K562 (cell line): ENCODE measurements around the gene IKZF3. TPM values are rescaled to one million over a fixed set of nuclear protein-coding genes. Genes with fewer than 3 reads are reported as not detected.

Experiments used
- BRD9 ChIP-seq: fragments of 450-650 bp; IDR thresholded peaks from 2 replicates; pipeline ENCODE4 v1.6.1; 2018; ENCODE audit warnings: low read depth; ENCODE audit not compliant: partially characterized antibody
- CBX5 ChIP-seq: IDR thresholded peaks from 2 replicates; pipeline ENCODE4 v1.6.1; 2014; ENCODE audit warnings: low read depth, borderline replicate concordance
- CTCFL ChIP-seq: IDR thresholded peaks from 2 replicates; pipeline ENCODE4 v1.6.1; 2011; ENCODE audit warnings: borderline replicate concordance, low read depth, mild to moderate bottlenecking, moderate library complexity, low read length; ENCODE audit not compliant: insufficient read depth, poor library complexity, severe bottlenecking
- GTF2A2 ChIP-seq: IDR thresholded peaks from 2 replicates; pipeline ENCODE4 v1.6.1; 2016; ENCODE audit warnings: mild to moderate bottlenecking, missing genetic modification characterization, missing compliant biosample characterization
- JUND ChIP-seq, 2 experiments: IDR thresholded peaks; 2 replicates in 1 of 2; 3 replicates in 1 of 2; pipeline ENCODE4 v1.6.1; 2011; ENCODE audit warnings: borderline replicate concordance in 2 of 2, low read depth in 2 of 2, low read length in 2 of 2, improper control_type of control experiment in 1 of 2, missing biosample characterization in 1 of 2, missing genetic modification characterization in 1 of 2, missing genetic modification reagents in 1 of 2
- KAT8 ChIP-seq: fragments of 450-650 bp; IDR thresholded peaks from 2 replicates; pipeline ENCODE4 v1.6.1; 2016; ENCODE audit warnings: low read depth, mild to moderate bottlenecking
- KHSRP ChIP-seq: fragments of 450-650 bp; IDR thresholded peaks from 2 replicates; pipeline ENCODE4 v1.6.1; 2017
- NBN ChIP-seq: fragments of 450-650 bp; IDR thresholded peaks from 2 replicates; pipeline ENCODE4 v1.6.1; 2016; ENCODE audit warnings: low read depth, mild to moderate bottlenecking
- NFRKB ChIP-seq: fragments of 450-650 bp; IDR thresholded peaks from 2 replicates; pipeline ENCODE4 v1.6.1; 2016; ENCODE audit warnings: low read depth
- POLR2A ChIP-seq: fragments of 450-650 bp; conservative IDR thresholded peaks from 2 replicates; pipeline ENCODE4 v1.6.1; 2016
- RREB1 ChIP-seq: fragments of 250-450 bp; sonication (Bioruptor Pico); IDR thresholded peaks from 2 replicates; pipeline ENCODE4 v1.4.0; 2020
- SMAD3 ChIP-seq: fragments of 450-650 bp; formaldehyde crosslinking; conservative IDR thresholded peaks from 2 replicates; pipeline ENCODE4 v1.4.0; 2020; ENCODE audit warnings: mild to moderate bottlenecking
- USF2 ChIP-seq: sonication (generic); formaldehyde crosslinking; IDR thresholded peaks from 2 replicates; pipeline ENCODE4 v1.5.0; 2020; ENCODE audit warnings: missing genetic modification reagents
- XRCC5 ChIP-seq: fragments of 200-400 bp; formaldehyde crosslinking; IDR thresholded peaks from 2 replicates; pipeline ENCODE4 v1.6.1; 2017; ENCODE audit warnings: low read depth, mild to moderate bottlenecking, low read length
- YBX1 ChIP-seq: fragments of 450-650 bp; IDR thresholded peaks from 2 replicates; pipeline ENCODE4 v1.7.1; 2016; ENCODE audit warnings: mild to moderate bottlenecking
- ZFP30 ChIP-seq: fragments of 250-450 bp; sonication (Bioruptor Pico); IDR thresholded peaks from 2 replicates; pipeline ENCODE4 v1.8.0; 2022; ENCODE audit warnings: moderate library complexity, mild to moderate bottlenecking, inconsistent platforms, borderline replicate concordance
- ZNF280B ChIP-seq: fragments of 250-450 bp; sonication (Bioruptor Pico); IDR thresholded peaks from 2 replicates; pipeline ENCODE4 v1.5.1; 2021; ENCODE audit warnings: mild to moderate bottlenecking
- ZNF408 ChIP-seq: fragments of 250-450 bp; sonication (Bioruptor Pico); IDR thresholded peaks from 2 replicates; pipeline ENCODE4 v1.4.0; 2020; ENCODE audit warnings: low read depth, mild to moderate bottlenecking, moderate library complexity
- polyA plus RNA-seq, 8 experiments: library from polyadenylated mRNA; depleted of rRNA in 4 of 8; stranded (reverse) in 5 of 8; unstranded in 3 of 8; fragments of >200 nt; fragmentation: Nextera tagmentation in 2 of 8; fragmentation: Illumina TruSeq in 1 of 8; extraction: Ambion mirVana in 2 of 8; extraction: Trizol in 1 of 8; gene quantifications; 2 replicates each; pipeline versions ENCODE4 v1.2.1 to v1.2.3, GENCODE V29; 2011 to 2014; ENCODE audit warnings: inconsistent platforms in 1 of 8, missing spikeins in 1 of 8
- total RNA-seq, 7 experiments: library from RNA; depleted of rRNA in 6 of 7; stranded (reverse); fragments of >200 nt in 6 of 7; fragmentation: Illumina TruSeq in 2 of 7; extraction: Trizol in 2 of 7; gene quantifications; 2 replicates each; pipeline versions ENCODE4 v1.2.1 to v1.2.3, GENCODE V29; 2011 to 2021; ENCODE audit warnings: low replicate concordance in 1 of 7

The IKZF3 gene
- total and polyA plus RNA-seq, 9 of the 15 experiments (the other 6 are each of a cell fraction or from before 2014, with no cell fraction given): 0.06 to 1.6 (median 0.62) TPM

- no peak; the same call in 1 of the 2 replicates for TF ChIP-seq XRCC5
- TF ChIP-seq CBX5: no peak
- no peak for TF ChIP-seq KAT8
- TF ChIP-seq RREB1: no peak
- TF ChIP-seq SMAD3 (CRISPR knock-in tag): no peak
- peak; percentile 55 for TF ChIP-seq JUND (IDR thresholded peaks at IDR 0.05; ENCODE audit: borderline replicate concordance, low read depth, low read length)
- no peak for TF ChIP-seq JUND (tag; IDR thresholded peaks at IDR 0.05; ENCODE audit: borderline replicate concordance, low read depth, low read length)
- peak; percentile 99 for TF ChIP-seq USF2 (CRISPR knock-in tag)
- no peak for TF ChIP-seq YBX1
- no peak for TF ChIP-seq GTF2A2 (tag)
- TF ChIP-seq ZNF280B (CRISPR knock-in tag): no peak
- no peak for TF ChIP-seq NFRKB
- TF ChIP-seq ZNF408: no peak
- TF ChIP-seq CTCFL: peak; percentile 89
- TF ChIP-seq BRD9: no peak
- no peak for TF ChIP-seq KHSRP
- TF ChIP-seq NBN: no peak
- no peak for TF ChIP-seq ZFP30 (CRISPR knock-in tag)
- TF ChIP-seq POLR2A: peak; percentile 85
Observed at GRCh38 chr17:39730095-39730921, 133.8 kb downstream of the IKZF3 start, which contains the start of gene MIEN1 (continued).
